CD1c-positive myeloid dendritic cell (primary cell): ENCODE measurements around the gene PASK.

ENCODE experiments used
- DNase-seq: peaks from one replicate; pipeline ENCODE4 v3.0.0-alpha.2; 2016; ENCODE audit errors: extremely low spot score

PASK gene

GRCh38 chr2:241066893-241067341 lies 82.4 kb downstream of the PASK start:
- DNase-seq: no peak

- no peak for DNase-seq
Observed at GRCh38 chr2:241066171-241066892, 82.9 kb downstream of the PASK start.

- no peak for DNase-seq
Observed at GRCh38 chr2:241065355-241065803, 83.9 kb downstream of the PASK start.

GRCh38 chr2:241064802-241065354 lies 84.4 kb downstream of the PASK start:
- DNase-seq: no peak

GRCh38 chr2:241064008-241064801 lies 85.1 kb downstream of the PASK start:
- no peak for DNase-seq

- no peak for DNase-seq
Observed at GRCh38 chr2:241063587-241063986, 85.7 kb downstream of the PASK start.

GRCh38 chr2:241063093-241063551 lies 86.2 kb downstream of the PASK start:
- DNase-seq: no peak

GRCh38 chr2:241062389-241063092 lies 86.7 kb downstream of the PASK start:
- no peak for DNase-seq

GRCh38 chr2:241061275-241061674 lies 88.0 kb downstream of the PASK start:
- no peak for DNase-seq
